Sciatic nerve (tissue), 2 donors: ENCODE measurements around the gene EPHX1. TPM values are rescaled to one million over a fixed set of nuclear protein-coding genes. Genes with fewer than 3 reads are reported as not detected.
"Not testable (repeated sequence)": the region's sequence is repeated elsewhere in the genome, so short reads cannot be mapped to it uniquely, and the experiment has no call there.

Experiments
- ATAC-seq: fragments of 200-7000 bp; cut with Tn5 transposase; one replicate; pipeline ENCODE4 v1.9.1; 2020; ENCODE audit warnings: mild to moderate bottlenecking, moderate library complexity
- DNase-seq: peaks from one replicate; pipeline ENCODE4 v3.0.0-alpha.2; 2020; ENCODE audit warnings: low spot score
- intact Hi-C: fragments of 100-400 bp; cut with DNase I; formaldehyde crosslinking; loops from one replicate; pipeline ENCODE4 v1.14.2; 2022
- total RNA-seq: library from RNA; stranded (reverse); fragmentation: NEBNext Ultra II Directional; extraction: Animal tissue kit (Norgen Biotek cat#: 25700); gene quantifications from one replicate; pipeline ENCODE4 v1.2.1, GENCODE V29; 2021
- donor health status: DM: no; HTN: no; CAD: no.
- donor health status: DM: no; HTN: no; CAD: no.

Gene EPHX1
- total RNA-seq, 1 donor from 2014 or later, result 232 TPM

DNA sequence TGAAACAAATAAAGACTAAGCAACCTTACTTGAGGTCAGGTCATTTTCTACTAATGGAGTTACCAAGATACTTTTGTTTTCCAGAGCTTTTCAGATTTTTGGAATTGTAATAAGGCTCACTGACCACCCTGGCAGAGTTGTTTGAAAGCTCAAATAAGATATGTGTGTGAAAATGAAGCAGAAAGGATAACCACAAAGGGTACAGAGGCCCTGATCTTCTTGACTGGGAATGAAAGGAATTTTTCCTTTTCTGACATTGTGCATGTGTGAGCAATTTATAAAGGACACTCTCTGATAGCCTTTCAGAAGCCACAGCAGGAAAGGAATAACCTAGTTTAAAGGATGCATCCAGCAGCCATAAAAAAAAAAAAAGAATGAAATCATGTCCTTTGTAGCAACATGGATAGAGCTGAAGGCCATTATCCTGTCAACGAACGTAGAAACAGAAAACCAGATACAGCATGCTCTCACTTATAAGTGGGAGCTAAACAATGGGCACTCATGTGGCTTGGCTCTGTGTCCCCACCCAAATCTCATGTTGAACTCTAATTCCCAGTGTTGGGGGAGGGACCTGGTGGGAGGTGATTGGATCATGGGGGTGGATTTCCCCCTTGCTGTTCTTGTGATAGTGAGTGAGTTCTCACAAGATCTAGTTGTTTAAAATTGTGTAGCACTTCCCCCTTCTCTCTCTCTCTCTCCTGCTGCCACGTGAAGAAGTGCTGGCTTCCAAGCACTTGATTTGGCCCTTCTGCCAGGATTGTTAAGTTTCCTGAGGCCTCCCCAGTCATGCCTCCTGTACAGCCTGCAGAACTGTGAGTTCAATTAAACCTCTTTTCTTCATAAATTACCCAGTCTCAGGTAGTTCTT lies 35.4 kb upstream of the EPHX1 start:
- DNase-seq, result no peak
- intact Hi-C loops, result loop anchor here (5.0 kb wide), 1 partner anchor 297 kb away; no protein-coding TSS in a partner anchor
- ATAC-seq, result no peak

DNA sequence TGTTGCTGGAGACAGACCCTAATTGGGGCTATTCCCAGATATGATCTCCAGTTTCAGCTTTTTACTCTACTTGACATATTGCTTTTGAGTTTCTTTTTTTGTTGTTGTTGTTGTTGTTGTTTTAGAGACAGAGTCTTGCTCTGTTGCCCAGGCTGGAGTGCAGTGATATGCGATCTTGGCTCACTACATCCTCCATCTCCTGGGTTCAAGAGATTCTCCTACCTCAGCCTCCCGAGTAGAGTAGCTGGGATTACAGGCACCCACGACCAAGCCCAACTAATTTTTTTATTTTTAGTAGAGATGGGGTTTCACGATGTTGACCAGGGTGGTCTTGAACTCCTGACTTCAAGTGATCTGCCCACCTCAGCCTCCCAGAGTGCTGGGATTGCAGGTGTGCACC lies 33.6 kb upstream of the EPHX1 start:
- intact Hi-C loops, result no loop called here
- no peak for DNase-seq
- no peak for ATAC-seq

DNA sequence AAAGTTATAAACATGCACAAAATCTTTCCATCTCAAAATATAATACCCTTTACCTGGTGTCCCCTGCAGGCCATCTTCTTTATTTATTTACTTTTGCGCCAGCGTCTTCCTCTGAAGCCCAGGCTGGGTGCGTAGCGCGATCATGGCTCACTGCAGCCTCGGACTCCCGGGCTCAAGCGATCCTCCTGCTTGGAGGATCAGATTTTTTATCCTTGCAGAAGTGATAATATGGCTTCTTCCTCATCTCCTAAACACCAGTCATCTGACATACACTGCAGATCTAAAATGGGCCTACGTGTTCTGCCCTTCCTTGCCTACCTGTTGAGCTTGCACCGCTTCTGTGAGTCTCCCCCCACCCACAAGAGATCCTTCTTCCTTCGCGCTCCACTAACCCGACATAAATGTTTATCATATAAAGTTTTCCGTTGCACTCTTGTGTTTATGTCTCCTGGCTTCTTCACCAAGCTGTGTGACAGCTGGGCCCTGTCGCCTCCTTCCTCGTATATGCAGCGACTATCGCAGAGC lies 32.8 kb upstream of the EPHX1 start:
- DNase-seq (no peak), ATAC-seq (peak; percentile 1)
- intact Hi-C loops, result loop anchor here (1.0 kb wide), 1 partner anchor 133 kb away; no protein-coding TSS in a partner anchor

DNA sequence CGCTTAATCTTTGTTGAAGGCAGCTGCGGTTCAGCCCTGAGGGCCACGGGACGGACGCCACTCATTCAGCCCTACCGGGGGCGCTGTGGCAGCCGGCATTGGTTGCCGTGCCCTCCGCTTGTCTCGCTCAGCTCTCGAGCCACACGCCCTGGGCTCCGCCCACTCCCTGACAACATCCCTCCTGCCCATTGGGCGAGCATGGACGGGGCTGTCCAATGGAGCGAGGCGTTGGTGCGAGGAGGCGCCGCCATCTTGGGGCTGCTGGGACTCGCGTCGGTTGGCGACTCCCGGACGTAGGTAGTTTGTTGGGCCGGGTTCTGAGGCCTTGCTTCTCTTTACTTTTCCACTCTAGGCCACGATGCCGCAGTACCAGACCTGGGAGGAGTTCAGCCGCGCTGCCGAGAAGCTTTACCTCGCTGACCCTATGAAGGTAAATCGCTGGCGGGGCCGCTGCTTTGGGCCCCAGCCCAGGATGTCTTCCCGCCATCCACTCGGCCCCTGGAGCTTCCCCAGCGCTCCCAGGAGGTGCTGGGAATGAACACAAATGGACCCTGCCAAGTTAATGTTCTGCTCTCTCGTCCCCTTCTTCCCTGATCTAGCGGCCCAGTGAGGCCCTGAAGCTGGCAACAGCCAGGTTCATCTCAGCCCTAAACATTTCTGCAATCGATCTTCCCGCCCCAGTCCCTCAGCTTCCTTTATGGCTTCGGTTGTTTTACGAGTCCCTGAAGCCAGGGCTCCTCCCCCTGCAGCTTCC lies 32.2 kb upstream of the EPHX1 start, which contains the start of gene SRP9:
Gene SRP9, plus strand, starts transcription at position 244 of the 754 bp plus-strand sequence. Its CDS starts 115 bp downstream, at position 359.
- intact Hi-C loops, result loop anchor here (1.0 kb wide), 1 partner anchor 133 kb away; no protein-coding TSS in a partner anchor
- DNase-seq, result peak; percentile 99

DNA sequence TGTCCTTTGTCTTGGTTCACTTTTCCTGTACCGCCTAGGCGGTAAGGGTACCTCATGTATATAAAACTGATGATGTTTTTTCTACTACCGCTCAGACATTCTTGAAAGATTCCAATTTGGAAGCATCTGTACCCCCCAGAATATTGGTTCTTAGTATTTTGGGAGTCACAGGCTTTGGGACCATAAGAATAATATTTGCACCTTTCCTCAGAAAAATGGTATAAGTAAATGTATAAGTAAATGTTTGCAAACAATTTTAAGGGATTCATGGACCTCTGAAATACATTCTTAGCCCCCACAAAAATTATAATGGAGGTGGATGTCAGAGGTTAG lies 31.6 kb upstream of the EPHX1 start:
- ATAC-seq, result no peak
- intact Hi-C loops, result no loop called here
- DNase-seq, result no peak

More for the DNA sequence above, 32.2 kb upstream of the EPHX1 start, which contains the start of gene SRP9:
- peak; percentile 100 for ATAC-seq

DNA sequence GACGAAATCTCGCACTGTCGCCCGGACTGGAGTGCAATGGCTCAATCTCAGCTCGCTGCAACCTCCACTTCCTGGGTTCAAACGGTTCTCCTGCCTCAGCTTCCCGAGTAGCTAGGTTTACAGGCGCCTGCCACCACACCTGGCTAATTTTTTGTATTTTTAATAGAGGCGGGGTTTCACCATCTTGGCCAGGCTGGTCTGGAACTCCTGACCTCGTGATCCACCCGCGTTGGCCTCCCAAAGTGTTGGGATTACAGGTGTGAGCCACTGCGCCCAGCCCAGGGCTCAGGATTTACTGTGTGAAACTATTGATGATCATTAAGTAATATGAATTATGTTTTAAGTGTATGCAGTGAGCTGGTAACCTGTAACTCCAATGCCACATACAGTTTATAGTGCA lies 30.8 kb upstream of the EPHX1 start:
- ATAC-seq, DNase-seq, intact Hi-C loops: not testable (repeated sequence)

DNA sequence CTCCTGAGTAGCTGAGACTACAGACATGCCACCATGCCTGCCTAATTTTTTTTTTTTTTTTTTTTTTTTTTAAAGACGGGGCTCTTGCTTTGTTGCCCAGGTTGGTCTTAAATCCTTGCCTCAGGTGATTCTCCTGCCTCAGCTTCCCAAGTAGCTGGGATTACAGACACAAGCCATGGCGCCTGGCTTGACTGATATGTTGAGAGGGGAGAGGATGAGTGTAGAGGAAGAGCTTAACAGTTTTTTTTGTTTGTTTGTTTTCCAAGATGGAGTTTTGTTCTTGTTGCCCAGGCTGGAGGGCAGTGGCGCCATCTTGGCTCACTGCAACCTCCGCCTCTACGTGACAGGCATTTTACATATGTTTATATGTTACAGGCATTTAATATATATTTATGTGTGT lies 29.8 kb upstream of the EPHX1 start:
- ATAC-seq (no peak), DNase-seq (no peak)
- intact Hi-C loops, result no loop called here

DNA sequence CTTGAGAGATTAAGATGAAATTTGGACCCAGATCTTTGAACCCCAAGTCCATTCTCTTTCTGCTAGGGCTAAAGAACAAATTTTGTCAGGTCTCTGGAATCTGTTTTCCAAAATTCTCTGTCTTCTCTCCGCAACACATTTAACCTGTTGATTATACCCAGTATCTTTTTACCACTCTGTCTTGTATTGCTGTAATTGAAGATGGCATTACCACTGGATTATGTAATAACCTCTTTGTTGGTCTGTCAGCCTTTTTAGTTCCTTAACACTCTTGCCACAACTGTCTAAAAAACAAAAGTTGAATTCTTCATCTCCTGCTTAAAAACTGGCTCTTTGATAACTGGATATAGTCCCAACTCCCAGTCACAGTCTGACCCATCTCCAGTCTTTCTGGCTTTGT lies 29.3 kb upstream of the EPHX1 start:
- no peak for DNase-seq
- ATAC-seq, result no peak
- intact Hi-C loops, result no loop called here

DNA sequence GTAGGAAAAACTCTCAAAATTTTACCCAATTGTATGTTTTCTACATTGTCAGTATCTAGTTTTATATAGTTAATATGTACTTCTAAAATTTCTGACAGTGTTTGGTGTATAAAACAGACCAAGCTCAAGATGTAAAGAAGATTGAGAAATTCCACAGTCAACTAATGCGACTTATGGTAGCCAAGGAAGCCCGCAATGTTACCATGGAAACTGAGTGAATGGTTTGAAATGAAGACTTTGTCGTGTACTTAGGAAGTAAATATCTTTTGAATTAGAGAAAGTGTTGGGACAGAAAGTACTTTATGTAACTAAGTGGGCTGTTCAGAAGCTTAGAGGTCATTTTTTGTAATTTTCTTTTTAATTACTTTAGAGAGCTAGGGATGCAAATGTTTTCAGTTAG lies 20.8 kb upstream of the EPHX1 start:
- DNase-seq, intact Hi-C loops, ATAC-seq: not testable (repeated sequence)

DNA sequence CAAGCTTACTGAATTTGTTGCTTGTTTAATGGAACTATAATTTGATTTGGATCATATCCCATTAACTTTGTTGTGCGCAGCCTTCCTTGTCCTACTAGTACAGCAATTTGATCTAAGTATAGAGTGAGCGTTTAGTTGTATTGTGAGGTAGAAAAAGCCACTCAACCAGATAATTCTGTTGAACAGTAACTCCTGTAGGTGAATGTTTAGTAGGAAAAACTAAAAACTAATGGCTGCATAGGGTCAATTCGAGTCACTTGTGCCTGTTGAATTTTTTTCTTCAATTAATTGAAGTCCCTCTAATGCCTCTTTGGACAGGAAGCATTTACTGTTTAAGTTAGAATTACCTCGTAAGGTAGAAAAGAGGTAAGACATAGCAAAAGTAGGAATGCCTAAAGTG lies 15.0 kb upstream of the EPHX1 start:
- intact Hi-C loops, result no loop called here
- no peak for DNase-seq
- ATAC-seq, result no peak

DNA sequence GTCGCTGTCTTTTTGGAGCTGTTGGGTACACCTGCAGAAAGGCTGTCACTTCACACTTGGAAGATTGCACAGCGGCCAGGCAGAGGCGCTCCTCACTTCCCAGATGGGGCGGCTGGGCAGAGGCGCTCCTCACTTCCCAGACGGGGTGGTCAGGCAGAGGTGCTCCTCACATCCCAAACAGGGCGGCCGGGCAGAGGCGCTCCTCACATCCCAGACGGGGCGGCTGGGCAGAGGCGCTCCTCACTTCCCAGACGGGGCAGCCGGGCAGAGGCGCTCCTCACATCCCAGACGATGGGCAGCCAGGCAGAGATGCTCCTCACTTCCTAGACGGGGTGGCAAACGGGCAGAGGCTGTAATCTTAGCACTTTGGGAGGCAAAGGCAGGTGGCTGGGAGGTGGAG lies 13.8 kb upstream of the EPHX1 start:
- not testable (repeated sequence) for ATAC-seq

DNA sequence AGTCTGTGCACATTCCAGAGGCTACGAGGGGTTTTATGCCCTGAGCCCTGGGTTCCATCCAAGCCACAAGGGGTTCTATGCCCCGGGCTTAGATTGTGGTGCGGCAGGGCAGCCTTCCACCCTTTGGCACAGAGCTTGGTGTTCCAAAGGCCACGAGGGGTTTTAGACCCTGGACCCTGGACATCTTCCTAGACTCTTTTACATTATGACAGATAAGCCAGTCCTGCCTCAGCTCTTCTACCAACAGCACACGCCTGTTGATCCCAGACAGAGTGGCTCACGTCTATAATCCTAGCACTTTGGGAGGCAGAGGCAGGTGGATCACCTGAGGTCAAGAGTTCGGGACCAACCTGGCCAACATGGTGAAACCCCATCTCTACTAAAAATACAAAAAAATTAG lies 8.8 kb upstream of the EPHX1 start:
- ATAC-seq, intact Hi-C loops, DNase-seq: not testable (repeated sequence)

More for the DNA sequence above, 13.8 kb upstream of the EPHX1 start:
- intact Hi-C loops, DNase-seq: not testable (repeated sequence)

DNA sequence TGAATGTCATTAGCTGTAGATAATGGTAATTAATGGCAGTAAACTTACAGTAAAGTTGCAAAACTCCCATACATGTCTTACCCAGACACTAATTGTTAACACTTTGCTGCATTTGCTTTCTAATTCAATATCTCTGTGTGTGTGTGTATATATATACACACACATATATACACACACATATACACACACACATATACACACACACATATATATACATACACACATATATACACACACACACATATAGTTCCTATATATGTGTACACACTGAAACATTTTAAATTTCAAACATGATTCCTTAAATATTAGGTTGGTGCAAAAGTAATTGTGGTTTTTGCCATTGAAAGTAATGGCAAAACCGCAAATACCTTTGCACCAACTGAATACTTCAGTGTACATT lies 3.7 kb upstream of the EPHX1 start:
- ATAC-seq (no peak), DNase-seq (no peak)
- intact Hi-C loops, result no loop called here

DNA sequence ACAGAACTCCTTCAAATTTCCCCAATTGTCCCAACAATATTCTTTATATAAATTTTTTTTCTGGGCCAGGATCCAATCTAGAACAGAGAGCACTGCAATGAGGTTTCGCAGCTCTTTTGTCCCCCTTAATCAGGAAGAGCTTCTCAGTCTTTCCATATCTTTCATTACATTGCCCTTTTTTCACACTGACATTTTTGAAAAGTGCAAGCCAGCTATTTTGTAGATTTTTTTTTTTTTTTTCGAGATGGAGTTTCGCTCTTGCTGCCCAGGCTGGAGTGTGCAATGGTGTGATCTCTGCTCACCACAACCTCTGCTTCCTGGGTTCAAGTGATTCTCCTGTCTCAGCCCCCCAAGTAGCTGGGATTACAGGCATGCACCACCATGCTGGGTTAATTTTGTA lies 3.2 kb upstream of the EPHX1 start:
- intact Hi-C loops, DNase-seq, ATAC-seq: not testable (repeated sequence)

DNA sequence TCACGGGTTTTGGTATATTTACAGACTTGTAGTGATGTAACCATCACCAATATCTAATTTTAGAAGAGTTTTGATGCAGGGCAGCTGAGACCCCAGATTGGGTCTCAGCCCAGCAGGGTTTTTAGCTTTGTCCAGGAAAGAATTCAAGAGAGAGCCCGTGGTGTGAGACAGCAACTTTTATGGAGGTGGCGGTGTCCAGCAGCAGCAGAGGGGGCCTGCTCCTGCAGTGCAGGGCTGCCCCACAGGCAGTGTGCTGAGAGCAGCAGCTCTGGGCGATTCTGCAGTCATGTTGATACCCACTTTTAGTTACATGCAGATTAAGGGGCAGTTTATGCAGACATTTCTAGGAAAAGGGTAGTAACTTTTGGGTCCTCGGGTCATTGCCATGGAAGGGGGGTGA lies 1.8 kb upstream of the EPHX1 start:
- ATAC-seq (no peak), DNase-seq (no peak)
- intact Hi-C loops, result no loop called here

DNA sequence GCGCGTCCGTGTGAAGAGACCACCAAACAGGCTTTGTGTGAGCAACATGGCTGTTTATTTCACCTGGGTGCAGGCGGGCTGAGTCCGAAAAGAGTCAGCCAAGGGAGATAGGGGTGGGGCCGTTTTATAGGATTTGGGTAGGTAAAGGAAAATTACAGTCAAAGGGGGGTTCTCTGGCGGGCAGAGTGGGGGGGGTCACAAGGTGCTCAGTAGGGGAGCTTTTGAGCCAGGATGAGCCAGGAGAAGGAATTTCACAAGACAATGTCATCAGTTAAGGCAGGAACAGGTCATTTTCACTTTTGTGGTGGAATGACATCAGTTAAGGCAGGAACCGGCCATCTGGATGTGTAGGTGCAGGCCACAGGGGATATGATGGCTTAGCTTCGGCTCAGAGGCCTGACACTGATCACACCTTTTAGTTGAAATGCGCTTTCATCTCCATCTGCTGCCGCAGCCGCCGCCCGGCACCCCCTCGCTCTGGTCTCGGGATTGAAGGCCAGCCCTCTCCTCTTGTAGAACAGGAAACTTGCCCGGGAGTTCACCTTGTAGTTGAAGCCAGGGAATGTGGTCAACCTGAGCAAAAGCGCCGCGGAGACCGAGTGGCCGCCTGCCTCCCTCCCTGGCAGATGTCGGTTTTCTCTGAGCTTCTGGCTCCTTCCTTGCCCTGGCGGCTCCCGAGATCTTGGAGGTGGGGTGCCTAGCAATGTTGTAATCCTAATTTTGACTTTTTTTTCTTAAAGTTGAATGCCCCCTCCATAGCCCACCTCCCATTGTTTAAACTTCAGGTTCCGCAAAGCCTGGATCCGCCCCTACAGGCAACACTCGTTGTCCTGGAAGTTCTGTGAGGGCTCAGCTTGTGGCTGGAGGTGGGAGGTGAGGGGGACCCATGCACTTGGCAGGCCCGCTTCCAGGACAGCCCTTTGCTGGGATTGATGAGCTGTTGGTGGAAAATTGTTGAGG lies 935 bp downstream of the EPHX1 start:
- not testable (repeated sequence) for ATAC-seq
- DNase-seq, result peak; percentile 65

DNA sequence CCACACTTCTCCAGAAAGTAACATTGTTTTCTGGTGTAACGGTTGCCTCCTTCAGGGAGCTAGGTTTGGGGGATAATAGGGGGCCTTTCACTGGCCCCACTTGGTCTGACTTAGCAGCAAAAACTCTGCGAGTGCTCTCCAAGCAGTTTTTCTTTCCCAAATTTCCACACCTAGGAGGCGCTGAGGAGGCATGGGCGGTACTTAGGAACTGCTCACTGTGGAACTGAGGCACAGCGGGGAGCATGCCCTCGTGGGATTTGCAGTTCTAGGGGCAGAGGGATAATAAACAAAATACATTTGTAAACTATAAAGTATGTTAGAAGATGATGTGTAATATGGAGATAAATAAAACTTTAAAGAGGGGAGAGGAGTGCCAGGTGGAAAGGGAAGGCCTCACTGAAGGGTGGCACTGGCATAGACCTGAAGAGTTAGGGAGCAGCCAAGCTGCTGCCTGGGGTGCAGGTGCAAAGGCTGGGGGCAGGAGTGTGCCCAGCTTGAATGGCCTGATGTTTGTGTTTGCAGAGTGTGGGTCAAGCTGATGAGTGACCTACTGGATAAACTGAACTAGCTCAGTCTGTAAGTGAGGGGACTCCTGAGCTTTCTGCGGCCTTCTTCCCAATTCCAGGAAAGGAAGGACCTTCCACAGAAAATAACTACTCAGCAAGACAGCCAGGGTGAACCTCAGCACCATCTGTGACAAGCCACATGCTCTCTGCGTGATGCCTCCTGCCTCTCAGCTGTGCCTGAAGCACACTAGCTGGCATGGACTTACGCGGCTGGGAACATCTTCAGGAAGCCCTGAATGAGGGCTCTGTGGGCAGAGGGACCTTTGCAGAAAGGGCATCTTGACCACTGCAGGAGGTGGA lies 1.9 kb downstream of the EPHX1 start:
- ATAC-seq (no peak), DNase-seq (peak; percentile 69)
- intact Hi-C loops, result no loop called here

More for the DNA sequence above, 935 bp downstream of the EPHX1 start:
- intact Hi-C loops, result not testable (repeated sequence)
